ENCODE results near the gene SBK2. TPM values are rescaled to one million over a fixed set of nuclear protein-coding genes. Genes with fewer than 3 reads are reported as not detected.

SBK2 gene
- total RNA-seq, 1 experiment from 2014 or later = 5.2 TPM

GRCh38 chr19:55479045-55479444 lies 57.9 kb downstream of the SBK2 start:
- Mint-ChIP-seq H3K36me3 (no peaks in the 10 kb centered on the region), H3K9me3 (no peaks in the 10 kb centered on the region), H3K4me1 (peaks cover 18% of the 10 kb centered on the region), H3K27ac (peak overlapping the region; percentile 17; the same call in 1 of the 2 replicates), H3K27me3 (ENCODE audit: low read depth) (peaks cover 9% of the 10 kb centered on the region), H3K4me3 (peak overlapping the region; percentile 18; the same call in 1 of the 2 replicates)
- ChIA-PET CTCF (interaction anchor here (1.7 to 4.5 kb wide), 2 partner anchors 12 to 25 kb away, joined by 6 to 68 read pairs; no protein-coding TSS in a partner anchor), POLR2A (no interaction called here)
- DNase-seq (ENCODE audit: low spot score) (no peak), ATAC-seq (no peak)
- TF ChIP-seq NR2C2 (CRISPR knock-in tag; IDR thresholded peaks at IDR 0.05) = no peak
- TF ChIP-seq AR (CRISPR knock-in tag; IDR thresholded peaks at IDR 0.05) = no peak
- no peak for TF ChIP-seq SP1 (CRISPR knock-in tag; conservative IDR thresholded peaks at IDR 0.05)
- TF ChIP-seq FOXP1 (CRISPR knock-in tag; IDR thresholded peaks at IDR 0.05; ENCODE audit: borderline replicate concordance) = no peak
- TF ChIP-seq MLX (CRISPR knock-in tag; IDR thresholded peaks at IDR 0.05) = no peak
- TF ChIP-seq ZMAT4 (CRISPR knock-in tag; IDR thresholded peaks at IDR 0.05) = no peak
- no peak for TF ChIP-seq TCF7 (CRISPR knock-in tag; IDR thresholded peaks at IDR 0.05; ENCODE audit: low read depth)
- TF ChIP-seq IRF1 (CRISPR knock-in tag; IDR thresholded peaks at IDR 0.05) = no peak
- TF ChIP-seq ZNF425 (CRISPR knock-in tag; conservative IDR thresholded peaks at IDR 0.05) = no peak

Other genes with a start within 250 kb of the SBK2 start
- 0.44 to 0.50 TPM in 2 of 3 replicates, not detected in the other for gene TMEM150B, start 211.8 kb downstream of the SBK2 start, total RNA-seq (2021)
- gene KMT5C, start 197.3 kb downstream of the SBK2 start, total RNA-seq (2021) = 49.1 to 63.1 TPM (median 52.3 TPM) in 3 replicates
- 4.1 to 8.0 TPM (median 4.3 TPM) in 3 replicates for gene COX6B2, start 182.4 kb downstream of the SBK2 start, total RNA-seq (2021)
- 0.07 to 0.09 TPM in 2 of 3 replicates, not detected in the other for gene GARIN5B, start 173.9 kb downstream of the SBK2 start, total RNA-seq (2021)
- gene IL11, start 166.7 kb downstream of the SBK2 start, total RNA-seq (2021) = 1.2 to 1.8 TPM (median 1.6 TPM) in 3 replicates
- gene TMEM190, start 160.3 kb downstream of the SBK2 start, total RNA-seq (2021) = 0.33 to 2.6 TPM (median 0.82 TPM) in 3 replicates
- gene TMEM238, start 152.8 kb downstream of the SBK2 start, total RNA-seq (2021) = 5.8 to 8.3 TPM (median 6.5 TPM) in 3 replicates
- gene RPL28, start 151.2 kb downstream of the SBK2 start, total RNA-seq (2021) = 2,505 to 2,895 TPM (median 2,837 TPM) in 3 replicates
- 442 to 516 TPM (median 467 TPM) in 3 replicates for gene UBE2S, start 129.3 kb downstream of the SBK2 start, total RNA-seq (2021)
- gene SHISA7, start 93.8 kb downstream of the SBK2 start, total RNA-seq (2021) = 0.79 to 0.94 TPM (median 0.87 TPM) in 3 replicates
- gene ISOC2, start 75.5 kb downstream of the SBK2 start, total RNA-seq (2021) = 96.3 to 96.6 TPM (median 96.4 TPM) in 3 replicates
- 2.1 to 2.5 TPM (median 2.2 TPM) in 3 replicates for gene C19orf85, start 72.4 kb downstream of the SBK2 start, total RNA-seq (2021)
- gene ZNF628, start 60.5 kb downstream of the SBK2 start, total RNA-seq (2021) = 14.0 to 23.6 TPM (median 17.8 TPM) in 3 replicates
- 71.9 to 87.7 TPM (median 74.8 TPM) in 3 replicates for gene NAT14, start 51.9 kb downstream of the SBK2 start, total RNA-seq (2021)
- 1.8 to 2.9 TPM (median 2.5 TPM) in 3 replicates for gene SSC5D, start 48.7 kb downstream of the SBK2 start, total RNA-seq (2021)
- 0.90 to 1.3 TPM (median 1.1 TPM) in 3 replicates for gene SBK3, start 8.4 kb upstream of the SBK2 start, total RNA-seq (2021)
- gene ZNF579, start 43.7 kb upstream of the SBK2 start, total RNA-seq (2021) = 29.7 to 30.4 TPM (median 30.0 TPM) in 3 replicates
- 20.1 to 22.7 TPM (median 20.6 TPM) in 3 replicates for gene FIZ1, start 62.4 kb upstream of the SBK2 start, total RNA-seq (2021)
- 5.5 to 6.3 TPM (median 5.5 TPM) in 3 replicates for gene ZNF524, start 63.2 kb upstream of the SBK2 start, total RNA-seq (2021)
- gene ZNF865, start 68.5 kb upstream of the SBK2 start, total RNA-seq (2021) = 18.5 to 21.7 TPM (median 19.0 TPM) in 3 replicates
- gene ZNF784, start 87.4 kb upstream of the SBK2 start, total RNA-seq (2021) = 9.9 to 12.1 TPM (median 11.4 TPM) in 3 replicates
- gene ZNF580, start 103.9 kb upstream of the SBK2 start, total RNA-seq (2021) = 31.3 to 33.5 TPM (median 32.0 TPM) in 3 replicates
- gene ZNF581, start 106.5 kb upstream of the SBK2 start, total RNA-seq (2021) = 94.6 to 100 TPM (median 99.5 TPM) in 3 replicates
- 21.1 to 24.8 TPM (median 24.8 TPM) in 3 replicates for gene CCDC106, start 111.1 kb upstream of the SBK2 start, total RNA-seq (2021)
- gene U2AF2, start 117.9 kb upstream of the SBK2 start, total RNA-seq (2021) = 249 to 302 TPM (median 249 TPM) in 3 replicates
- 227 to 234 TPM (median 227 TPM) in 3 replicates for gene EPN1, start 138.1 kb upstream of the SBK2 start, total RNA-seq (2021)
- gene NLRP9, start 201.3 kb upstream of the SBK2 start, total RNA-seq (2021) = not detected in 3 replicates
- not detected in 3 replicates for gene RFPL4A, start 222.0 kb upstream of the SBK2 start, total RNA-seq (2021)
- gene RFPL4AL1, start 232.0 kb upstream of the SBK2 start, total RNA-seq (2021) = not detected in 3 replicates